Measurements from ENCODE around the gene MAD1L1. TPM values are rescaled to one million over a fixed set of nuclear protein-coding genes. Genes with fewer than 3 reads are reported as not detected.

MAD1L1 gene
- total and polyA plus RNA-seq, 2 donors (not counting 3 experiments of a cell fraction or from before 2014, with no cell fraction given), result 34.1 to 42.3 TPM

DNA sequence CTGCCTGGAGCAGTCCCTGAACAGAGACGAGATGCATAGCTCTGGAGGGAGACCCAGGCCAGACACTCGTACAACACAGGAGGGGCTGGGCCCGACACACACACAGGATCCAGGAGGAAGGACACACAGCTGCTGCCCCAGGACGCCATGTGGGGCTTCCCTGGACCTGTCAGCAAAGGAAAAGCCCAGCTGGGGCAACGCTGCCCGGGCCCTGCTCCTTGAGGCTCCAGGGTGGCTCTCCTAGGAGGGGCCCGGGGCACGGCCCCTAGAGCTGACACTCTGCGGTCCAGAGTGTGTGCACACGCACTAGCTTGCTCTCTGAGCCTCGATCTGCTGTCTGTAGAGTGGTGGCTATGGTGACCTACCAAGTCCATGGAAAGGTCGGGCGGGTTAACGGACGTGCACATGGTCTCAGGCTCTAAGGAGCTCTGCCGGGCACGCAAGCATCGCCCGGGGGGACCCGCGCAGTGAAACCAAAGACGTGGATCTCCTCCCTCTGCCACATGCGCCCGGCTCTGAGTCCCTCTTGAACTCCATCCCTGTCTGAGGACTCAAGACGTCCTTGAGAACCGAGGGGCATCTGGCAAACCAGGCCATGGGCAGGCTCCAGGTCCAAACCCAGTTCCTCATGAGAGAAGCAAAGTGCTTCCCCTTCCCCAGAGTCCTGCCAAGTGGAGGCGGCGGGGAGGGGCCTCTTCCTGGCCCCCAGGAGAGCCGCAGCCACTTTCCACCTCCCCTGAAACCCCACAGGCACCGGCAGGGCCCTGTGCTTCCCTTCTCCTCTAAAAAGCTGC, 283.7 kb downstream of the MAD1L1 start:
- dilution Hi-C loops (cut with MboI; ENCODE audit: extremely low pct_ligation_motif_present, low sequenced_read_pairs) (no loop called here), intact Hi-C loops (cut with micrococcal nuclease) (no loop called here)
- Histone ChIP-seq H3K36me3 (ENCODE audit: control insufficient read depth in 2 of 2, extremely low read depth in 1 of 2, insufficient read depth in 2 of 2, low read length in 2 of 2) (no peaks in the 10 kb centered on the region), H3K9me1 (replicated peaks; ENCODE audit: control insufficient read depth, extremely low read depth, insufficient read depth, low read length) (no peaks in the 10 kb centered on the region), H3K9me3 (replicated peaks; ENCODE audit: control insufficient read depth, insufficient read depth, low read length) (no peaks in the 10 kb centered on the region), H3K4me1 (ENCODE audit: control insufficient read depth, extremely low read depth, insufficient read depth, low read length) (no peaks in the 10 kb centered on the region), H3K27ac (ENCODE audit: insufficient read depth, low read depth, low read length) (no peak overlapping the region), H3K4me3 (replicated peaks in 1 of 3; ENCODE audit: insufficient read depth in 1 of 3, low read depth in 1 of 3, low read length in 3 of 3) (no peak overlapping the region), H2AFZ (ENCODE audit: low read depth, low read length) (no peak overlapping the region), H3K9ac (replicated peaks; ENCODE audit: extremely low read depth, insufficient read depth, low read length) (no peak overlapping the region), H3K4me2 (ENCODE audit: insufficient read depth, low read length) (no peak overlapping the region), H4K20me1 (replicated peaks; ENCODE audit: control insufficient read depth, extremely low read depth, insufficient read depth, low read length) (no peaks in the 10 kb centered on the region), H3K79me2 (ENCODE audit: control insufficient read depth, insufficient read depth, low read length) (no peaks in the 10 kb centered on the region), H3K27me3 (ENCODE audit: control insufficient read depth in 2 of 2, insufficient read depth in 2 of 2, low read length in 2 of 2) (no peaks in the 10 kb centered on the region)
- no TSS peak for BruUV-seq (replicated peaks)
- POLR2A ChIA-PET, result no interaction called here
- CTCF ChIA-PET, result no interaction called here
- DNase-seq (ENCODE audit: low read depth, low spot score) (no peak), FAIRE-seq (no peak)
- TF ChIP-seq GATA2 (IDR thresholded peaks at IDR 0.05; ENCODE audit: insufficient read depth, insufficient read length, low read depth, low read length) (no peak), MYC (IDR thresholded peaks at IDR 0.05; ENCODE audit: low read depth, low read length) (no peak), POLR2AphosphoS5 (IDR thresholded peaks at IDR 0.05; ENCODE audit: insufficient read depth, low read depth, low read length) (no peak), FOS (IDR thresholded peaks at IDR 0.05; ENCODE audit: borderline replicate concordance, insufficient read depth, low read length) (no peak), EZH2 (IDR thresholded peaks at IDR 0.05; ENCODE audit: borderline replicate concordance, low read depth, low read length, severe bottlenecking) (no peak), POLR2A (IDR thresholded peaks at IDR 0.05; ENCODE audit: low read depth, low read length) (no peak)
- TF ChIP-seq, protein P1, sequence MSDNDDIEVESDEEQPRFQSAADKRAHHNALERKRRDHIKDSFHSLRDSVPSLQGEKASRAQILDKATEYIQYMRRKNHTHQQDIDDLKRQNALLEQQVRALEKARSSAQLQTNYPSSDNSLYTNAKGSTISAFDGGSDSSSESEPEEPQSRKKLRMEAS (IDR thresholded peaks at IDR 0.05; ENCODE audit: insufficient read depth, insufficient read length), result no peak

DNA sequence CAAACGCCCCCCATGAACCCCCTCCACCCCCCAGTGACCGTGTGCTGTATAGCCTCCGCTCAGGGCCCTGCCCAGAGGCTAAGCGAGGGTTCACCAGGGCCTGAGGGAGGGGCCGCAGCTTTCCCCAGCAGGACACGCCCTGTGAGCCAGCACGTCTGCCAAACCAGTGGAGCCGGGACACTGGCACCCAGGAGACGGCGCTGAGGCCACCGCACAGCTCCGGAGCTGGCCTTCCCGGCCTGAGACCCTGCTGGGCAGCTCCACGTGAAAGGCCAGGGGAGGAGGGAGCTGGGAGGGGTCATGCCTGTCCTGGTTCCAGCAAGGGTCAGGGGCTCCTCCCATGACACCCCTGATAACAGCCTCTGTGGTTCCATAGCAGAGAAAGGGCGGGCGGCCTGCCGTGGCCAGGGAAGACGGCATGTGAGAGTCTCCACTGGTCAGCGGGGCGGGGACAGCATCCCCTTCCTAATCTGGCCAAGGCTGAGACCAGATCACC, 284.4 kb downstream of the MAD1L1 start:
- FAIRE-seq, result no peak
- CTCF ChIA-PET, result no interaction called here

More for the DNA sequence above, 284.4 kb downstream of the MAD1L1 start:
- POLR2A ChIA-PET, result no interaction called here
- Histone ChIP-seq H3K9ac (replicated peaks; ENCODE audit: extremely low read depth, insufficient read depth, low read length) (no peak overlapping the region), H3K4me3 (replicated peaks in 1 of 3; ENCODE audit: insufficient read depth in 1 of 3, low read depth in 1 of 3, low read length in 3 of 3) (no peak overlapping the region), H3K4me1 (ENCODE audit: control insufficient read depth, extremely low read depth, insufficient read depth, low read length) (no peaks in the 10 kb centered on the region), H3K9me1 (replicated peaks; ENCODE audit: control insufficient read depth, extremely low read depth, insufficient read depth, low read length) (no peaks in the 10 kb centered on the region), H3K27ac (ENCODE audit: insufficient read depth, low read depth, low read length) (no peak overlapping the region), H3K79me2 (ENCODE audit: control insufficient read depth, insufficient read depth, low read length) (no peaks in the 10 kb centered on the region), H3K9me3 (replicated peaks; ENCODE audit: control insufficient read depth, insufficient read depth, low read length) (no peaks in the 10 kb centered on the region), H3K27me3 (ENCODE audit: control insufficient read depth in 2 of 2, insufficient read depth in 2 of 2, low read length in 2 of 2) (no peaks in the 10 kb centered on the region), H3K36me3 (ENCODE audit: control insufficient read depth in 2 of 2, extremely low read depth in 1 of 2, insufficient read depth in 2 of 2, low read length in 2 of 2) (no peaks in the 10 kb centered on the region), H2AFZ (ENCODE audit: low read depth, low read length) (no peak overlapping the region), H3K4me2 (ENCODE audit: insufficient read depth, low read length) (no peak overlapping the region), H4K20me1 (replicated peaks; ENCODE audit: control insufficient read depth, extremely low read depth, insufficient read depth, low read length) (no peaks in the 10 kb centered on the region)
- no TSS peak for BruUV-seq (replicated peaks)
- TF ChIP-seq EZH2 (IDR thresholded peaks at IDR 0.05; ENCODE audit: borderline replicate concordance, low read depth, low read length, severe bottlenecking) (no peak), POLR2AphosphoS5 (IDR thresholded peaks at IDR 0.05; ENCODE audit: insufficient read depth, low read depth, low read length) (no peak), MYC (IDR thresholded peaks at IDR 0.05; ENCODE audit: low read depth, low read length) (no peak), FOS (IDR thresholded peaks at IDR 0.05; ENCODE audit: borderline replicate concordance, insufficient read depth, low read length) (no peak), GATA2 (IDR thresholded peaks at IDR 0.05; ENCODE audit: insufficient read depth, insufficient read length, low read depth, low read length) (no peak), JUN (IDR thresholded peaks at IDR 0.05; ENCODE audit: borderline replicate concordance, insufficient read depth, insufficient read length, low read depth) (no peak), POLR2A (IDR thresholded peaks at IDR 0.05; ENCODE audit: low read depth, low read length) (no peak)
- TF ChIP-seq, protein P2, sequence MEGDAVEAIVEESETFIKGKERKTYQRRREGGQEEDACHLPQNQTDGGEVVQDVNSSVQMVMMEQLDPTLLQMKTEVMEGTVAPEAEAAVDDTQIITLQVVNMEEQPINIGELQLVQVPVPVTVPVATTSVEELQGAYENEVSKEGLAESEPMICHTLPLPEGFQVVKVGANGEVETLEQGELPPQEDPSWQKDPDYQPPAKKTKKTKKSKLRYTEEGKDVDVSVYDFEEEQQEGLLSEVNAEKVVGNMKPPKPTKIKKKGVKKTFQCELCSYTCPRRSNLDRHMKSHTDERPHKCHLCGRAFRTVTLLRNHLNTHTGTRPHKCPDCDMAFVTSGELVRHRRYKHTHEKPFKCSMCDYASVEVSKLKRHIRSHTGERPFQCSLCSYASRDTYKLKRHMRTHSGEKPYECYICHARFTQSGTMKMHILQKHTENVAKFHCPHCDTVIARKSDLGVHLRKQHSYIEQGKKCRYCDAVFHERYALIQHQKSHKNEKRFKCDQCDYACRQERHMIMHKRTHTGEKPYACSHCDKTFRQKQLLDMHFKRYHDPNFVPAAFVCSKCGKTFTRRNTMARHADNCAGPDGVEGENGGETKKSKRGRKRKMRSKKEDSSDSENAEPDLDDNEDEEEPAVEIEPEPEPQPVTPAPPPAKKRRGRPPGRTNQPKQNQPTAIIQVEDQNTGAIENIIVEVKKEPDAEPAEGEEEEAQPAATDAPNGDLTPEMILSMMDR (IDR thresholded peaks at IDR 0.05; ENCODE audit: extremely low read depth in 1 of 2, insufficient read depth in 1 of 2, low read depth in 1 of 2, low read length in 2 of 2), result no peak
- TF ChIP-seq, protein P1 (IDR thresholded peaks at IDR 0.05; ENCODE audit: insufficient read depth, insufficient read length), result no peak
- intact Hi-C loops (cut with micrococcal nuclease) (no loop called here), dilution Hi-C loops (cut with MboI; ENCODE audit: extremely low pct_ligation_motif_present, low sequenced_read_pairs) (no loop called here)
- DNase-seq (ENCODE audit: low read depth, low spot score), result no peak
